K562 (cell line): ENCODE results near the gene LRFN4. TPM values are rescaled to one million over a fixed set of nuclear protein-coding genes. Genes with fewer than 3 reads are reported as not detected.

Source experiments
- CSDE1 ChIP-seq, 2 experiments: fragments of 450-650 bp; IDR thresholded peaks; 2 replicates each; pipeline ENCODE4 v1.6.1; 2016; ENCODE audit warnings: mild to moderate bottlenecking in 1 of 2
- GABPB2 ChIP-seq: fragments of 250-450 bp; sonication (Bioruptor Pico); conservative IDR thresholded peaks from 2 replicates; pipeline ENCODE4 v1.5.1; 2021; ENCODE audit warnings: mild to moderate bottlenecking
- HLTF ChIP-seq: fragments of 450-650 bp; IDR thresholded peaks from 2 replicates; pipeline ENCODE4 v1.6.1; 2016
- MTA2 ChIP-seq: fragments of 450-650 bp; IDR thresholded peaks from 2 replicates; pipeline ENCODE4 v1.6.1; 2016; ENCODE audit warnings: low read depth
- NCOA2 ChIP-seq, 2 experiments: fragments of 450-650 bp; IDR thresholded peaks; 2 replicates each; pipeline ENCODE4 v1.6.1; 2018; ENCODE audit warnings: mild to moderate bottlenecking in 2 of 2, moderate library complexity in 1 of 2; ENCODE audit not compliant: partially characterized antibody in 2 of 2
- SMAD3 ChIP-seq: fragments of 450-650 bp; formaldehyde crosslinking; conservative IDR thresholded peaks from 2 replicates; pipeline ENCODE4 v1.4.0; 2020; ENCODE audit warnings: mild to moderate bottlenecking
- SMARCE1 ChIP-seq: fragments of 450-650 bp; IDR thresholded peaks from 2 replicates; pipeline ENCODE4 v1.7.1; 2016; ENCODE audit warnings: mild to moderate bottlenecking
- SRSF3 ChIP-seq: fragments of 200-400 bp; formaldehyde crosslinking; IDR thresholded peaks from 2 replicates; pipeline ENCODE4 v1.6.1; 2016; ENCODE audit warnings: mild to moderate bottlenecking, low read length, moderate library complexity; ENCODE audit not compliant: insufficient read depth
- TCF3 ChIP-seq: sonication (generic); formaldehyde crosslinking; IDR thresholded peaks from 2 replicates; pipeline ENCODE4 v1.4.0; 2020; ENCODE audit warnings: mild to moderate bottlenecking, missing genetic modification reagents
- ZBED1 ChIP-seq: IDR thresholded peaks from 2 replicates; pipeline ENCODE4 v1.6.1; 2014
- ZNF143 ChIP-seq: sonication (generic); formaldehyde crosslinking; IDR thresholded peaks from 2 replicates; pipeline ENCODE4 v1.9.0; 2022; ENCODE audit warnings: mild to moderate bottlenecking, missing genetic modification reagents
- ZNF311 ChIP-seq: fragments of 250-450 bp; sonication (Bioruptor Pico); IDR thresholded peaks from 2 replicates; pipeline ENCODE4 v1.4.0; 2020; ENCODE audit warnings: mild to moderate bottlenecking, moderate library complexity
- ZNF518B ChIP-seq: fragments of 250-450 bp; sonication (Bioruptor Pico); IDR thresholded peaks from 2 replicates; pipeline ENCODE4 v1.5.0; 2021; ENCODE audit warnings: mild to moderate bottlenecking, moderate library complexity
- ZNF586 ChIP-seq: fragments of 450-650 bp; formaldehyde crosslinking; conservative IDR thresholded peaks from 2 replicates; pipeline ENCODE4 v1.4.0; 2020; ENCODE audit warnings: mild to moderate bottlenecking, moderate library complexity
- ZNF766 ChIP-seq: fragments of 200-800 bp; sonication (Bioruptor generic); conservative IDR thresholded peaks from 2 replicates; pipeline ENCODE4 v1.6.1; 2016; ENCODE audit warnings: missing genetic modification characterization, missing compliant biosample characterization
- polyA plus RNA-seq, 8 experiments: library from polyadenylated mRNA; depleted of rRNA in 4 of 8; stranded (reverse) in 5 of 8; unstranded in 3 of 8; fragments of >200 nt; fragmentation: Nextera tagmentation in 2 of 8; fragmentation: Illumina TruSeq in 1 of 8; extraction: Ambion mirVana in 2 of 8; extraction: Trizol in 1 of 8; gene quantifications; 2 replicates each; pipeline versions ENCODE4 v1.2.1 to v1.2.3, GENCODE V29; 2011 to 2014; ENCODE audit warnings: inconsistent platforms in 1 of 8, missing spikeins in 1 of 8
- total RNA-seq, 7 experiments: library from RNA; depleted of rRNA in 6 of 7; stranded (reverse); fragments of >200 nt in 6 of 7; fragmentation: Illumina TruSeq in 2 of 7; extraction: Trizol in 2 of 7; gene quantifications; 2 replicates each; pipeline versions ENCODE4 v1.2.1 to v1.2.3, GENCODE V29; 2011 to 2021; ENCODE audit warnings: low replicate concordance in 1 of 7
- TF ChIP-seq, protein P1 (sequence below): sonication (generic); formaldehyde crosslinking; IDR thresholded peaks from 2 replicates; pipeline ENCODE4 v1.8.0; 2022; ENCODE audit warnings: mild to moderate bottlenecking, low read depth, missing genetic modification reagents
- TF ChIP-seq, protein P2 (sequence below): sonication (generic); formaldehyde crosslinking; IDR thresholded peaks from 2 replicates; pipeline ENCODE4 v1.8.1; 2022; ENCODE audit warnings: missing genetic modification reagents
- TF ChIP-seq, protein P3 (sequence below): sonication (generic); formaldehyde crosslinking; IDR thresholded peaks from 2 replicates; pipeline ENCODE4 v1.8.1; 2022; ENCODE audit warnings: missing genetic modification reagents

LRFN4 gene
- total and polyA plus RNA-seq, 9 of the 15 experiments (the other 6 are each of a cell fraction or from before 2014, with no cell fraction given): 0.10 to 60.1 (median 6.7) TPM

- TF ChIP-seq NCOA2 (IDR thresholded peaks at IDR 0.05; ENCODE audit: partially characterized antibody in 2 of 2) (no peak), HLTF (no peak), ZNF143 (CRISPR knock-in tag) (no peak), ZNF766 (CRISPR knock-in tag) (no peak), MTA2 (peak; percentile 51; the same call in 1 of the 2 replicates), TCF3 (peak; percentile 68), ZNF586 (CRISPR knock-in tag) (no peak), ZBED1 (no peak), ZNF311 (CRISPR knock-in tag) (no peak), ZNF518B (CRISPR knock-in tag) (no peak), GABPB2 (CRISPR knock-in tag) (no peak), SMAD3 (CRISPR knock-in tag) (no peak), CSDE1 (IDR thresholded peaks at IDR 0.05) (no peak), SMARCE1 (peak; percentile 66; the same call in 1 of the 2 replicates), SRSF3 (no peak)
- TF ChIP-seq, protein P1, sequence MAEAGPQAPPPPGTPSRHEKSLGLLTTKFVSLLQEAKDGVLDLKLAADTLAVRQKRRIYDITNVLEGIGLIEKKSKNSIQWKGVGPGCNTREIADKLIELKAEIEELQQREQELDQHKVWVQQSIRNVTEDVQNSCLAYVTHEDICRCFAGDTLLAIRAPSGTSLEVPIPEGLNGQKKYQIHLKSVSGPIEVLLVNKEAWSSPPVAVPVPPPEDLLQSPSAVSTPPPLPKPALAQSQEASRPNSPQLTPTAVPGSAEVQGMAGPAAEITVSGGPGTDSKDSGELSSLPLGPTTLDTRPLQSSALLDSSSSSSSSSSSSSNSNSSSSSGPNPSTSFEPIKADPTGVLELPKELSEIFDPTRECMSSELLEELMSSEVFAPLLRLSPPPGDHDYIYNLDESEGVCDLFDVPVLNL: no peak
- TF ChIP-seq, protein P2, sequence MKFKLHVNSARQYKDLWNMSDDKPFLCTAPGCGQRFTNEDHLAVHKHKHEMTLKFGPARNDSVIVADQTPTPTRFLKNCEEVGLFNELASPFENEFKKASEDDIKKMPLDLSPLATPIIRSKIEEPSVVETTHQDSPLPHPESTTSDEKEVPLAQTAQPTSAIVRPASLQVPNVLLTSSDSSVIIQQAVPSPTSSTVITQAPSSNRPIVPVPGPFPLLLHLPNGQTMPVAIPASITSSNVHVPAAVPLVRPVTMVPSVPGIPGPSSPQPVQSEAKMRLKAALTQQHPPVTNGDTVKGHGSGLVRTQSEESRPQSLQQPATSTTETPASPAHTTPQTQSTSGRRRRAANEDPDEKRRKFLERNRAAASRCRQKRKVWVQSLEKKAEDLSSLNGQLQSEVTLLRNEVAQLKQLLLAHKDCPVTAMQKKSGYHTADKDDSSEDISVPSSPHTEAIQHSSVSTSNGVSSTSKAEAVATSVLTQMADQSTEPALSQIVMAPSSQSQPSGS (CRISPR knock-in tag): no peak
- TF ChIP-seq, protein P3, sequence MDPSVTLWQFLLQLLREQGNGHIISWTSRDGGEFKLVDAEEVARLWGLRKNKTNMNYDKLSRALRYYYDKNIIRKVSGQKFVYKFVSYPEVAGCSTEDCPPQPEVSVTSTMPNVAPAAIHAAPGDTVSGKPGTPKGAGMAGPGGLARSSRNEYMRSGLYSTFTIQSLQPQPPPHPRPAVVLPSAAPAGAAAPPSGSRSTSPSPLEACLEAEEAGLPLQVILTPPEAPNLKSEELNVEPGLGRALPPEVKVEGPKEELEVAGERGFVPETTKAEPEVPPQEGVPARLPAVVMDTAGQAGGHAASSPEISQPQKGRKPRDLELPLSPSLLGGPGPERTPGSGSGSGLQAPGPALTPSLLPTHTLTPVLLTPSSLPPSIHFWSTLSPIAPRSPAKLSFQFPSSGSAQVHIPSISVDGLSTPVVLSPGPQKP: no peak
These were observed 21.9 kb upstream of the LRFN4 start (continued) for GRCh38 chr11:66834943-66835342.
